ENCODE results near the gene CMYA5. TPM values are rescaled to one million over a fixed set of nuclear protein-coding genes. Genes with fewer than 3 reads are reported as not detected.
"Not testable (repeated sequence)": the region's sequence is repeated elsewhere in the genome, so short reads cannot be mapped to it uniquely, and the experiment has no call there.

CMYA5 gene
- total RNA-seq, 1 donor from 2014 or later: 0.16 TPM

GRCh38 chr5:79762929-79763328 lies 73.3 kb downstream of the CMYA5 start:
- Mint-ChIP-seq H3K4me1 (ENCODE audit: unreplicated experiment) (no peaks in the 10 kb centered on the region), H3K9me3 (ENCODE audit: unreplicated experiment) (no peaks in the 10 kb centered on the region), H3K27me3 (ENCODE audit: unreplicated experiment) (peaks cover 3% of the 10 kb centered on the region), H3K4me3 (ENCODE audit: unreplicated experiment) (no peak overlapping the region), H3K36me3 (ENCODE audit: unreplicated experiment) (no peaks in the 10 kb centered on the region), H3K27ac (ENCODE audit: unreplicated experiment) (no peak overlapping the region)
- no peak for DNase-seq (ENCODE audit: extremely low spot score, unreplicated experiment)
- no peak for TF ChIP-seq CTCF (IDR thresholded peaks at IDR 0.05)

- H3K4me1 Mint-ChIP-seq (ENCODE audit: unreplicated experiment); H3K4me3 Mint-ChIP-seq (ENCODE audit: unreplicated experiment); DNase-seq (ENCODE audit: extremely low spot score, unreplicated experiment); H3K27ac Mint-ChIP-seq (ENCODE audit: unreplicated experiment); H3K9me3 Mint-ChIP-seq (ENCODE audit: unreplicated experiment); H3K36me3 Mint-ChIP-seq (ENCODE audit: unreplicated experiment): not testable (repeated sequence)
- peaks cover 10% of the 10 kb centered on the region for H3K27me3 Mint-ChIP-seq (ENCODE audit: unreplicated experiment)
Observed at GRCh38 chr5:79764147-79764546, 74.5 kb downstream of the CMYA5 start.

- no peak for TF ChIP-seq CTCF (IDR thresholded peaks at IDR 0.05)
- DNase-seq (ENCODE audit: extremely low spot score, unreplicated experiment): no peak
- Mint-ChIP-seq H3K27me3 (ENCODE audit: unreplicated experiment) (peaks cover 7% of the 10 kb centered on the region), H3K36me3 (ENCODE audit: unreplicated experiment) (no peaks in the 10 kb centered on the region), H3K27ac (ENCODE audit: unreplicated experiment) (no peak overlapping the region), H3K4me3 (ENCODE audit: unreplicated experiment) (no peak overlapping the region), H3K4me1 (ENCODE audit: unreplicated experiment) (no peaks in the 10 kb centered on the region), H3K9me3 (ENCODE audit: unreplicated experiment) (no peaks in the 10 kb centered on the region)
Observed at GRCh38 chr5:79771387-79771786, 81.8 kb downstream of the CMYA5 start.

DNA sequence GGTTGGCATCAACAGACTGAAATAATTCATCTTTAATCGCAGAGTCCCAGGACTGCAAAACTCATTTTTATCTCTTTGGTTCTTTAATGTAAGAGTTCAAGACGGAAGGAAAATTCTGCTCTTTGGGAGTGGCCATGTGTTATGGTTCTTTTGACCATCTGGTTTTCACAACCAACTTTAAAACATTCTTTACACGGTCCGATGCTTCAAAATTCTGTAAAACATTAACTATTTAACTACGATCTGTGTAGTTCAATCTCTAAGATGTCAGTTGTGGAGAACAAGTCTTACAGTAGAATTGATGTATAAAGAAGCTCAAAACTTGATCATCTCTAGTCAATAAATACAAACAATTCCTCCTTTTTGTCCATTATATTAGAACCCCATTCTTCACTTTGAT lies 83.0 kb downstream of the CMYA5 start:
- Mint-ChIP-seq H3K27me3 (ENCODE audit: unreplicated experiment) (peaks cover 7% of the 10 kb centered on the region), H3K27ac (ENCODE audit: unreplicated experiment) (no peak overlapping the region), H3K9me3 (ENCODE audit: unreplicated experiment) (no peaks in the 10 kb centered on the region), H3K4me3 (ENCODE audit: unreplicated experiment) (no peak overlapping the region), H3K4me1 (ENCODE audit: unreplicated experiment) (no peaks in the 10 kb centered on the region), H3K36me3 (ENCODE audit: unreplicated experiment) (no peaks in the 10 kb centered on the region)
- no peak for DNase-seq (ENCODE audit: extremely low spot score, unreplicated experiment)
- TF ChIP-seq CTCF (IDR thresholded peaks at IDR 0.05): no peak

DNA sequence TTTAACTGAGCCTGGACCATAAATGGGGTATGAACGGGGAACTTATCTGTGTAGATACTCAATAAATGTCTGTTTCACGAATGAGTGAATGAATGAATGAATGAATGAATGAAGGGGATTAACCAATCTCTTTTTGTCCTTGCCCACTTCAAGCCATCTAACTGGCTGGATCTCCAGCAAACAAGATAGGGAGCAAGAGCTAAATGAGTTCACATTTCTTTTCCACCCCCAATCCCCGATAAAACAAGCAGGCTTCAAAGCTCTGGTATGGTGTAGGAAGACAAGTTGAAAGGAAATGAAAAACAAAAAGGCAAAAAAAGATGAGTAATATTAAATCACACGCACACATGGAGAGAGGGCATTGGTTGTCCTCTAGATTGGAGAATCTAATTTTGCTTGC lies 84.0 kb downstream of the CMYA5 start:
- Mint-ChIP-seq H3K4me1 (ENCODE audit: unreplicated experiment) (no peaks in the 10 kb centered on the region), H3K4me3 (ENCODE audit: unreplicated experiment) (no peak overlapping the region), H3K36me3 (ENCODE audit: unreplicated experiment) (no peaks in the 10 kb centered on the region), H3K27me3 (ENCODE audit: unreplicated experiment) (peaks cover 4% of the 10 kb centered on the region), H3K9me3 (ENCODE audit: unreplicated experiment) (no peaks in the 10 kb centered on the region), H3K27ac (ENCODE audit: unreplicated experiment) (no peak overlapping the region)
- TF ChIP-seq CTCF (IDR thresholded peaks at IDR 0.05): no peak
- DNase-seq (ENCODE audit: extremely low spot score, unreplicated experiment): no peak
